Panc1 (cell line): ENCODE results near the gene PDCD2L. TPM values are rescaled to one million over a fixed set of nuclear protein-coding genes. Genes with fewer than 3 reads are reported as not detected.
A peak's percentile ranks its signal among the peaks of the same experiment; 100 is the strongest.

ENCODE experiments used
- ATAC-seq: fragments of 200-7000 bp; cut with Tn5 transposase; 2 replicates; pipeline ENCODE4 v1.9.1; 2020; ENCODE audit warnings: mild to moderate bottlenecking, moderate library complexity
- BruUV-seq: library from RNA; stranded (reverse); fragments of 400-500 nt; replicated peaks from 2 replicates; lab custom pipeline; 2021; lab: Mats Ljungman, UMichigan
- CTCF ChIA-PET: fragments of 300-600 bp; sonication (Branson Sonifier 250); formaldehyde crosslinking; loops from one replicate; lab custom pipeline; 2022; ENCODE audit warnings: antibody characterized with exemption; lab: Charles Lee
- POLR2A ChIA-PET: fragments of 300-600 bp; sonication (Branson Sonifier 250); formaldehyde crosslinking; loops from one replicate; lab custom pipeline; 2022; ENCODE audit warnings: antibody characterized with exemption; lab: Charles Lee
- DNase-seq: peaks from one replicate; pipeline ENCODE4 v3.0.0-alpha.2; 2010; ENCODE audit warnings: low read depth, low spot score
- H3K27ac ChIP-seq: 2 replicates; pipeline ENCODE4 v1.5.1; 2011; ENCODE audit warnings: mild to moderate bottlenecking, low read length, inconsistent platforms
- H3K27me3 ChIP-seq: fragments of 200-500 bp; sonication (Bioruptor generic); 2 replicates; pipeline ENCODE4 v1.6.0; 2014; ENCODE audit warnings: low read length, inconsistent platforms; ENCODE audit not compliant: control insufficient read depth, insufficient read depth
- H3K36me3 ChIP-seq: fragments of 200-500 bp; sonication (Bioruptor generic); 2 replicates; pipeline ENCODE4 v1.5.1; 2014; ENCODE audit warnings: inconsistent platforms, mild to moderate bottlenecking, low read length, moderate library complexity; ENCODE audit not compliant: control insufficient read depth, insufficient read depth
- H3K4me1 ChIP-seq: 2 replicates; pipeline ENCODE4 v1.5.1; 2011; ENCODE audit warnings: inconsistent platforms, mild to moderate bottlenecking, low read length, moderate library complexity; ENCODE audit not compliant: control insufficient read depth, insufficient read depth
- H3K4me3 ChIP-seq, 2 experiments: 2 replicates each; pipeline ENCODE4 v1.5.1; 2011 to 2012; ENCODE audit warnings: low read depth in 2 of 2, low read length in 2 of 2, mild to moderate bottlenecking in 2 of 2, inconsistent platforms in 1 of 2, moderate library complexity in 1 of 2
- H3K9me3 ChIP-seq: fragments of 200-500 bp; sonication (Bioruptor generic); 2 replicates; pipeline ENCODE4 v1.5.1; 2014; ENCODE audit warnings: low read depth, mild to moderate bottlenecking, inconsistent platforms, low read length, moderate library complexity; ENCODE audit not compliant: control insufficient read depth, insufficient read depth
- CTCF ChIP-seq: fragments of 450-650 bp; IDR thresholded peaks from 2 replicates; pipeline ENCODE4 v1.5.1; 2017; ENCODE audit warnings: mild to moderate bottlenecking
- POLR2AphosphoS5 ChIP-seq: IDR thresholded peaks from 2 replicates; pipeline ENCODE4 v1.6.1; 2012; ENCODE audit warnings: mild to moderate bottlenecking, low read depth, low read length, moderate library complexity
- REST ChIP-seq, 2 experiments: IDR thresholded peaks; 2 replicates each; pipeline ENCODE4 v1.6.1; 2011 to 2012; ENCODE audit warnings: low read depth in 2 of 2, control low read depth in 1 of 2, low read length in 1 of 2, mild to moderate bottlenecking in 1 of 2, moderate library complexity in 1 of 2; ENCODE audit not compliant: insufficient read depth in 1 of 2
- SIN3A ChIP-seq: IDR thresholded peaks from 2 replicates; pipeline ENCODE4 v1.6.1; 2012; ENCODE audit warnings: low read depth, mild to moderate bottlenecking, low read length, moderate library complexity, borderline replicate concordance; ENCODE audit not compliant: insufficient read depth
- TCF7L2 ChIP-seq: IDR thresholded peaks from 2 replicates; pipeline ENCODE4 v1.6.1; 2011; ENCODE audit warnings: mild to moderate bottlenecking, low read depth, low read length, inconsistent platforms
- in situ Hi-C: cut with HindIII; loops from 2 replicates; pipeline ENCODE4 v1.10.0; 2016; ENCODE audit warnings: low sequenced_read_pairs, low pct_unique_long_range_greater_than_20kb
- intact Hi-C: fragments of 100-400 bp; cut with micrococcal nuclease; formaldehyde crosslinking; loops from one replicate; pipeline ENCODE4 v1.10.0; 2022; ENCODE audit not compliant: unreplicated experiment
- total RNA-seq: library from RNA; stranded (reverse); gene quantifications from one replicate; pipeline ENCODE4 v1.2.1, GENCODE V29; 2021; ENCODE audit not compliant: unreplicated experiment

The PDCD2L gene
- total RNA-seq, 1 experiment from 2014 or later, result 36.4 TPM

GRCh38 chr19:34370117-34370516, 34.1 kb upstream of the PDCD2L start:
- H3K4me1 ChIP-seq, result peaks cover 7% of the 10 kb centered on the region; the same call in 1 of the 2 replicates
- H3K9me3 ChIP-seq, result no peaks in the 10 kb centered on the region
- BruUV-seq, result no TSS peak
- DNase-seq (no peak), ATAC-seq (no peak)
- TF ChIP-seq POLR2AphosphoS5, result no peak
- TF ChIP-seq REST (IDR thresholded peaks at IDR 0.05; ENCODE audit: insufficient read depth in 1 of 2, low read depth in 2 of 2, low read length in 1 of 2), result no peak
- TF ChIP-seq CTCF, result no peak
- no peak for TF ChIP-seq TCF7L2
- no peak for TF ChIP-seq SIN3A
- H3K36me3 ChIP-seq, result peaks cover 19% of the 10 kb centered on the region
- ChIA-PET CTCF (no interaction called here), POLR2A (no interaction called here)
- in situ Hi-C loops (no loop called here), intact Hi-C loops (no loop called here)
- no peak overlapping the region for H3K27ac ChIP-seq
- no peak overlapping the region for H3K4me3 ChIP-seq
- no peaks in the 10 kb centered on the region for H3K27me3 ChIP-seq

GRCh38 chr19:34370983-34371382, 33.2 kb upstream of the PDCD2L start:
- Histone ChIP-seq H3K27ac (no peak overlapping the region), H3K4me1 (peaks cover 6% of the 10 kb centered on the region; the same call in 1 of the 2 replicates), H3K36me3 (peaks cover 17% of the 10 kb centered on the region), H3K9me3 (no peaks in the 10 kb centered on the region), H3K27me3 (no peaks in the 10 kb centered on the region), H3K4me3 (no peak overlapping the region)
- intact Hi-C loops, result no loop called here
- DNase-seq (no peak), ATAC-seq (0 out of 2 replicates have a peak, but pooled peaks have one; percentile 8)
- POLR2A ChIA-PET, result interaction anchor here (0.7 kb wide), 1 partner anchor 87 kb away, joined by 5 read pairs; no protein-coding TSS in a partner anchor
- CTCF ChIA-PET, result no interaction called here
- TF ChIP-seq SIN3A, result no peak
- no peak for TF ChIP-seq POLR2AphosphoS5
- TF ChIP-seq REST (IDR thresholded peaks at IDR 0.05; ENCODE audit: insufficient read depth in 1 of 2, low read depth in 2 of 2, low read length in 1 of 2), result no peak
- no peak for TF ChIP-seq TCF7L2
- no peak for TF ChIP-seq CTCF
- in situ Hi-C loops, result no loop called here
- BruUV-seq, result no TSS peak
